ENCODE measurements around the gene TRAK1.

TRAK1 gene

GRCh38 chr3:42210726-42211125, 119.6 kb downstream of the TRAK1 start:
- no peak for DNase-seq (ENCODE audit: low read depth)

DNA sequence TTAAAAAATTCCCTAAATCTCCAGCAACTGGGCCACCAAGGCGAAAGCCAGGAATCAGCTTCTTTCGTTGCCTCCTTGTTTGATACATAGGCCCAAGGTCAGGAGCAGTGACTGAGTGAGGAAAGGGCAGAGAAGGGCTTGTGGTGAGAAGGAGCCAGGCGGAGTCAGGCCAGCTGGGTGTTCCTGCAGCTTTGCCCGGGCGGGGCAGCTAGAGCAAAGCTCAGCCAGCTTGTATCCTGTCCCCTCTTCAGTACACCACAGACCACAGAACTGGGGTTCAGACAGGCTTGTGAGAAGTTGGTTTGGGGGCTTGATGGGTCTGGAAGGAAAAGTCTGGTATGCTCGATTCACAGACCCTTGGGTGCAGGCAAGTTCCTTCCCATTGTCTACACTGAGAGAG, 122.3 kb downstream of the TRAK1 start:
- no peak for DNase-seq (ENCODE audit: low read depth)

DNA sequence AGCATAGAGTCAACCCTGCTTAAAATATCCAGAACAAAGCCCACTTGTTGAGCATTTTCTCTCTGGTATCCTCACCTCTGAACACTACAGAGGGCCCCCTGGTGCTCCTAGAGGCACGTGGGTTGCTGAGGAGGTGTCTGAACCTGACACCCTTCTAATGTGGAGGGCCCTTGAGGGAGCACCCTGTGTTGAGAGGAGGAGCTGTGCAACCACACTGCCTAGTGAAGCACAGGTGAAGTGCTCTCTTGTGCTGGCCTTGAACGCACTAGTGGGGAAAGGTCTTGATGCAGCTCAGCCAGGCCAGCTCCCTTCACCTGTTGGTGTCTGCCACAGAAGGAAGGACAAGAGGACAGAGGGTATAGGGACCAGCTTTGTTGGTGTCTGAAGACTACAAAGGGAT, 122.9 kb downstream of the TRAK1 start:
- no peak for DNase-seq (ENCODE audit: low read depth)

- no peak for DNase-seq (ENCODE audit: low read depth)
Measured at GRCh38 chr3:42214565-42215283, 123.6 kb downstream of the TRAK1 start.

DNA sequence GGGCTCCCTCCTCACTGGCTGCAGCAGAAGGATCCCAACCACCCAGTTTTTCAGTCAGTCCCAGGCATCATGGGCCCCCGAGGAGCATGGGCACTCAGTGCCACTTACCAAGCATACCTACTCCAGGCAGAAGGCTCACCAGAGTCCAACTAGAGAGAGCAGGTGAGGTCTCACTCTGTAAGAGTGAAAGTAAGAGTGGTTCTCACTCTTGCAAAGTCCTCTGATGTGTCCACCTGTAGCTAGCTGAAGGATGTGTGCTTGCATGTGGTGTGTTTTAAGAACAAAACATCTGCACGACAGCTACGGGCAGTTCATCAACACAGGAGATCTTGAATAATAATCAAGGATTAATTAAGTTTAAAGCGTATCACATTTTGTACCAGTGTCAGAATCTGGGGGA, 125.1 kb downstream of the TRAK1 start:
- no peak for DNase-seq (ENCODE audit: low read depth)

GRCh38 chr3:42216931-42217333, 125.8 kb downstream of the TRAK1 start:
- DNase-seq (ENCODE audit: low read depth): no peak

DNA sequence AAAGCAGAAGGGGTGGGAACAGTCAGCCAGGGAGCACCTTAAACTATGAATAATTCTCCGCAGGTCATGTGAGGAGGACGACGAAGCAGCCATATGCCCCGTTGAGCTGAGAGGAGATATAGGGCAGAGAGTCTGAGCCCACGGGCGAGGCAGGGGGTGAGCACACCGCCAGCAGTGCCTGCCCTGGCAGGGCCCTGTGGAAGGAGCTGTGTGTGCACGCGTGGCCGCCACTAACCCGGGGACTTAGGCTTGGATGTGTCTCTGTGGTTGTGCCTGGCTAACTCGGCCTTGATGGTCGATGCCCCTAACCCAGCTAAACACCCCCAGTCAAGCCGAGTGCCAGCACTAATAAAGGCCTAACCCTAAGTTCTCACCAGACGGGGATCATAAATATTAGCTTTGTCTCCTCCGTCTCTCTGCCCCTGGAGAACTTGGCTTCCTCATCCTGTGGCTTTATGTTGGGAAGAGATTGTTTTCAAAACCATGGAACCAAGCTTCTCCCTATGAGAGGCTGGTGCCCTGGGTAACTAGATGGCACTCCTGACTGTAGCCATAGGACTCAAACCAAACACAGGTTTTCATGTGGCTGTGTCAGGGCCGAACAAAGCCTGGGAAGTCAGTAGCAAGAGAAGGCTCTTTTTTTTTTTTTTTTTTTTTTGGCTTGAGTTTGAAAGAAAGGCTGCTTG, 129.4 kb downstream of the TRAK1 start:
- DNase-seq (ENCODE audit: low read depth): no peak

DNA sequence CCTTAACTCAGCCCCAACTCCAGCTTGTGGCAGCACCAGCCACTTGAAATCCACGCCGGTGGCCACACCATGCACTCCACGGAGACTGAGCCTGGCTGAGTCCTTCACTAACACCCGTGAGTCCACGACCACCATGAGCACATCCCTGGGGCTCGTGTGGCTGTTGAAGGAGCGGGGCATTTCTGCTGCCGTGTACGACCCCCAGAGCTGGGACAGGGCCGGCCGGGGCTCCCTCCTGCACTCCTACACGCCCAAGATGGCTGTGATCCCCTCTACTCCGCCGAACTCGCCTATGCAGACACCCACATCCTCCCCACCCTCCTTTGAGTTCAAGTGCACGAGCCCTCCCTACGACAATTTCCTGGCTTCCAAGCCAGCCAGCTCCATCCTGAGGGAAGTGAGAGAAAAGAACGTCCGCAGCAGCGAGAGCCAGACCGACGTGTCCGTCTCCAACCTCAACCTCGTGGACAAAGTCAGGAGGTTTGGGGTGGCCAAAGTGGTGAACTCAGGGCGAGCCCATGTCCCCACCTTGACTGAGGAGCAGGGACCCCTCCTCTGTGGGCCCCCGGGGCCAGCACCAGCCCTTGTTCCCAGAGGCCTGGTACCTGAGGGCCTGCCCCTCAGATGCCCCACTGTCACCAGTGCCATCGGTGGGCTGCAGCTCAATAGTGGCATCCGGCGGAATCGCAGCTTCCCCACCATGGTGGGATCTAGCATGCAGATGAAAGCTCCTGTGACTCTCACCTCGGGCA, 132.0 kb downstream of the TRAK1 start:
- no peak for DNase-seq (ENCODE audit: low read depth)

- DNase-seq (ENCODE audit: low read depth): no peak
Measured at GRCh38 chr3:42224178-42224577, 133.0 kb downstream of the TRAK1 start.

- no peak for DNase-seq (ENCODE audit: low read depth)
Measured at GRCh38 chr3:42224658-42225421, 133.7 kb downstream of the TRAK1 start.

GRCh38 chr3:42225486-42226363, 134.6 kb downstream of the TRAK1 start:
- no peak for DNase-seq (ENCODE audit: low read depth)

GRCh38 chr3:42226470-42227425, 135.6 kb downstream of the TRAK1 start:
- no peak for DNase-seq (ENCODE audit: low read depth)

DNA sequence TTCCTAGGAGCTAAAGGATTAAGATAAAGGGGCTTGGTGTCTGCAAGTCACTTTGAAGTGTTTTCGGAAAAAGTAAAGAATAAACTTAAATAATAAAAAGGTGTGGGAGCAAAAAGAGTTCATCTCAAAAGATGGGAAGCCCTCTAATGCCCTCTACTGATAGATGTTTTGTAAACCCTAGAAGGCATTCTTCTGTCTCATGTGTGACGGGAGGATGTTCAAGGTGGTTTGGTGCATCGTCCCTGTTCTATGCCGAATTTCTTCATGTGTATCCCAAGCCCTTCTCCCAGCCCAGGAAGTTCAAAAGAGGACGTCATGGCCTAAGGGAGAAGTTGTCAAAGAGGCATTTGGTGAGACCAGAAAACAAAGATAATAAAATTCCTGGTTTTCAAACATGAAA, 137.6 kb downstream of the TRAK1 start:
- DNase-seq (ENCODE audit: low read depth): no peak

- DNase-seq (ENCODE audit: low read depth): no peak
Measured at GRCh38 chr3:42229266-42229941, 138.2 kb downstream of the TRAK1 start.

GRCh38 chr3:42229942-42230688, 139.0 kb downstream of the TRAK1 start:
- DNase-seq (ENCODE audit: low read depth): no peak

- no peak for DNase-seq (ENCODE audit: low read depth)
Measured at GRCh38 chr3:42230860-42231259, 139.7 kb downstream of the TRAK1 start.

GRCh38 chr3:42235532-42235931, 144.4 kb downstream of the TRAK1 start:
- no peak for DNase-seq (ENCODE audit: low read depth)

DNA sequence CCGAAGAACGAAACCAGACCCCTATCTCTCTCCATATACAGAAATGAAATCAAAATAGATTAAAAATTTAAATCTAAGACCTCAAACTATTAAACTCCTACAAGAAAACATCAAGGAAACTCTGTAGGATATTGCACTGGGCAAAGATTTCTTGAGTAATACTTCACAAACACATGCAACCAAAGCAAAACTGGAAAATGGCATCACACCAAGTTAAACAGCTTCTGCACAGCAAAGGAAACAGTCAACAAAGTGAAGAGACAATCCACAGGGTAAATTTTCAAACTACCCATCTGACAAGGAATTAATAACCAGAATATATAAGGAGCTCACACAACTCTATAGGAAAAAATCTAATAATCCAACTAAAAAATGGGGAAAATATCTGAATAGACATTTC, 145.5 kb downstream of the TRAK1 start:
- DNase-seq (ENCODE audit: low read depth): no peak

- DNase-seq (ENCODE audit: low read depth): no peak
Measured at GRCh38 chr3:42246091-42246490, 154.9 kb downstream of the TRAK1 start.
